OCI-LY7 (cell line): ENCODE data around the gene PIM3. TPM values are rescaled to one million over a fixed set of nuclear protein-coding genes. Genes with fewer than 3 reads are reported as not detected.

Source experiments
- BruUV-seq: library from RNA; stranded (reverse); fragments of 400-500 nt; replicated peaks from 2 replicates; lab custom pipeline; 2021; lab: Mats Ljungman, UMichigan
- CTCF ChIA-PET: fragments of 300-600 bp; sonication (Branson Sonifier 250); formaldehyde crosslinking; loops from one replicate; lab custom pipeline; 2022; ENCODE audit warnings: antibody characterized with exemption; ENCODE audit not compliant: unreplicated experiment; lab: Charles Lee
- POLR2A ChIA-PET: fragments of 300-600 bp; sonication (Branson Sonifier 250); formaldehyde crosslinking; loops from one replicate; lab custom pipeline; 2022; ENCODE audit warnings: antibody characterized with exemption; lab: Charles Lee
- DNase-seq: peaks from one replicate; pipeline ENCODE4 v3.0.0-alpha.2; 2015; ENCODE audit warnings: low spot score
- H2AFZ ChIP-seq: fragments of 200-600 bp; sonication (generic), shearing (Covaris generic); 2 replicates; pipeline ENCODE4 v1.6.1; 2014; ENCODE audit warnings: mild to moderate bottlenecking, antibody characterized with exemption, low read length, moderate library complexity
- H3K27ac ChIP-seq: fragments of 200-600 bp; sonication (generic); 2 replicates; pipeline ENCODE4 v1.5.1; 2014; ENCODE audit warnings: mixed run types, low read depth, mild to moderate bottlenecking, moderate library complexity, low read length, inconsistent platforms; ENCODE audit not compliant: poor library complexity, severe bottlenecking
- H3K36me3 ChIP-seq: fragments of 200-600 bp; sonication (generic); 2 replicates; pipeline ENCODE4 v1.6.1; 2014; ENCODE audit warnings: mild to moderate bottlenecking, antibody characterized with exemption, low read length, moderate library complexity, mixed read lengths; ENCODE audit not compliant: insufficient read depth
- H3K4me1 ChIP-seq: fragments of 200-600 bp; sonication (generic); 2 replicates; pipeline ENCODE4 v1.5.1; 2014; ENCODE audit warnings: mild to moderate bottlenecking, low read length; ENCODE audit not compliant: insufficient read depth, poor library complexity, severe bottlenecking
- H3K4me2 ChIP-seq: fragments of 200-600 bp; sonication (generic); 2 replicates; pipeline ENCODE4 v1.6.1; 2014; ENCODE audit warnings: mild to moderate bottlenecking, low read length
- H3K4me3 ChIP-seq: fragments of 200-600 bp; sonication (generic); 2 replicates; pipeline ENCODE4 v1.5.1; 2014; ENCODE audit warnings: mild to moderate bottlenecking, low read depth, low read length; ENCODE audit not compliant: poor library complexity, severe bottlenecking
- H3K79me2 ChIP-seq: fragments of 200-600 bp; sonication (generic); 2 replicates; pipeline ENCODE4 v1.6.1; 2016; ENCODE audit warnings: low read depth, mild to moderate bottlenecking, low read length, moderate library complexity, mixed read lengths; ENCODE audit not compliant: insufficient read depth
- H3K9me2 ChIP-seq: fragments of 200-600 bp; sonication (generic); 2 replicates; pipeline ENCODE4 v1.6.1; 2016; ENCODE audit warnings: mild to moderate bottlenecking, low read length, mixed read lengths; ENCODE audit not compliant: insufficient read depth
- H3K9me3 ChIP-seq: fragments of 200-600 bp; sonication (generic); 2 replicates; pipeline ENCODE4 v1.6.1; 2014; ENCODE audit warnings: mild to moderate bottlenecking, mixed run types, low read length, mixed read lengths
- H4K20me1 ChIP-seq: fragments of 200-600 bp; sonication (generic); 2 replicates; pipeline ENCODE4 v1.6.1; 2014; ENCODE audit warnings: mild to moderate bottlenecking, antibody characterized with exemption, low read length, moderate library complexity, mixed read lengths; ENCODE audit not compliant: insufficient read depth
- EZH2phosphoT487 ChIP-seq: fragments of 200-600 bp; sonication (generic); IDR thresholded peaks from 2 replicates; pipeline ENCODE4 v1.6.1; 2018; ENCODE audit warnings: low read depth, borderline replicate concordance, mild to moderate bottlenecking, mixed run types, antibody characterized with exemption, low read length, moderate library complexity, mixed read lengths
- intact Hi-C: fragments of 100-400 bp; cut with micrococcal nuclease; formaldehyde crosslinking; loops from one replicate; pipeline ENCODE4 v1.10.0; 2022; ENCODE audit not compliant: unreplicated experiment
- total RNA-seq, 2 experiments: library from RNA; depleted of rRNA in 1 of 2; stranded (reverse); fragments of >200 nt in 1 of 2; shearing (Covaris generic) in 1 of 2; gene quantifications; 2 replicates each; pipeline ENCODE4 v1.2.3, GENCODE V29; 2014 to 2022
- TF ChIP-seq, protein P1 (sequence below): fragments of 200-600 bp; sonication (generic); conservative IDR thresholded peaks from 2 replicates; pipeline ENCODE4 v1.5.1; 2014; ENCODE audit warnings: mild to moderate bottlenecking, antibody characterized with exemption, low read length, moderate library complexity, mixed read lengths

PIM3 gene
- total RNA-seq, 2 experiments from 2014 or later = 60.5 to 81.7 TPM

DNA sequence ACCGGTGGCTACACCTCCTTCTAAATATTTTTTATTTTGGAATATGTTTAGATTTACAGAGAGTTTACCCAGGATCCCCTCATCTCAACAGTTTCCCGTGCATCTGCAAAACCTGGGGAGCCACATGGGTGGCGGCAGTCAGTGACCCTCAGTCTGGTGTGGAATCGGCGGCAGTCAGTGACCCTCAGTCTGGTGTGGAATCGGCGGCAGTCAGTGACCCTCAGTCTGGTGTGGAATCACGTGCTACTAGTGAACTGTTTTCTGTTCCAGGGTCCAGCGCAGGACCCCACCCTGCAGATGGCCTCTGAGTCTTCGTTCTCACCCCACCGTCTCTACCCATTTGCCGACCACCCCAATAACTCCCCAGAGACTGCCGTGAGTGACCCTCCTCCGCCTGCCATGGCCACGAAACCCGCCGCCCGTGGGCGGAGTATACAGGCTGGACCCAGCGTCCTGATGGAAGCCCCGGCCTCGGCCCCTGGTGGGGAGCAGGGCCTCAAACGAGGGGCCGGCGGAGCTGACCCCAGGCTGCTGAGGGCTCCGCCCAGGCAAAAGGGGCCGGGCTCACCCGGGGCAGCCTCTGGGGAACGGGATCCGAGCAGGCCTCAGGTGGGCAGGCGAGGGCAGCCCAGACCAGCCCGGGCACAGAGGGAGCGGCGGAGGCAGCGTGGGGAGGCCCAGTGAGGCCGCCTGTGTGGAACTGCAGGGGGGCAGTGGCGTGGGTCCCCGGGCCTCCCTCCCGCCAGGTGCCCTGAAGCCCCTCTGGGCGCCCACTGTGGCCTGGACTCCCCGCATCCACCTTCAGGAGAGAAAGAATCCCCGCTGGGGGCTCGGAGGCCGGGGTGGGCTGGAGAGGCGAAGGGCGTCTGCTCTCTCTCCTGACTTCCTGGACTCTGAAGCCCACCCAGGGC, 49.4 kb downstream of the PIM3 start:
- Histone ChIP-seq H3K36me3 (no peaks in the 10 kb centered on the region), H2AFZ (no peak overlapping the region), H3K4me2 (no peak overlapping the region), H3K9me2 (no peaks in the 10 kb centered on the region), H3K27ac (no peak overlapping the region), H3K9me3 (no peaks in the 10 kb centered on the region), H4K20me1 (no peaks in the 10 kb centered on the region), H3K4me1 (peaks cover 7% of the 10 kb centered on the region), H3K79me2 (no peaks in the 10 kb centered on the region), H3K4me3 (no peak overlapping the region)
- intact Hi-C loops = no loop called here
- DNase-seq = no peak
- no TSS peak for BruUV-seq
- ChIA-PET POLR2A (no interaction called here), CTCF (no interaction called here)
- TF ChIP-seq, protein P1, sequence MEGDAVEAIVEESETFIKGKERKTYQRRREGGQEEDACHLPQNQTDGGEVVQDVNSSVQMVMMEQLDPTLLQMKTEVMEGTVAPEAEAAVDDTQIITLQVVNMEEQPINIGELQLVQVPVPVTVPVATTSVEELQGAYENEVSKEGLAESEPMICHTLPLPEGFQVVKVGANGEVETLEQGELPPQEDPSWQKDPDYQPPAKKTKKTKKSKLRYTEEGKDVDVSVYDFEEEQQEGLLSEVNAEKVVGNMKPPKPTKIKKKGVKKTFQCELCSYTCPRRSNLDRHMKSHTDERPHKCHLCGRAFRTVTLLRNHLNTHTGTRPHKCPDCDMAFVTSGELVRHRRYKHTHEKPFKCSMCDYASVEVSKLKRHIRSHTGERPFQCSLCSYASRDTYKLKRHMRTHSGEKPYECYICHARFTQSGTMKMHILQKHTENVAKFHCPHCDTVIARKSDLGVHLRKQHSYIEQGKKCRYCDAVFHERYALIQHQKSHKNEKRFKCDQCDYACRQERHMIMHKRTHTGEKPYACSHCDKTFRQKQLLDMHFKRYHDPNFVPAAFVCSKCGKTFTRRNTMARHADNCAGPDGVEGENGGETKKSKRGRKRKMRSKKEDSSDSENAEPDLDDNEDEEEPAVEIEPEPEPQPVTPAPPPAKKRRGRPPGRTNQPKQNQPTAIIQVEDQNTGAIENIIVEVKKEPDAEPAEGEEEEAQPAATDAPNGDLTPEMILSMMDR = no peak
- no peak for TF ChIP-seq EZH2phosphoT487

DNA sequence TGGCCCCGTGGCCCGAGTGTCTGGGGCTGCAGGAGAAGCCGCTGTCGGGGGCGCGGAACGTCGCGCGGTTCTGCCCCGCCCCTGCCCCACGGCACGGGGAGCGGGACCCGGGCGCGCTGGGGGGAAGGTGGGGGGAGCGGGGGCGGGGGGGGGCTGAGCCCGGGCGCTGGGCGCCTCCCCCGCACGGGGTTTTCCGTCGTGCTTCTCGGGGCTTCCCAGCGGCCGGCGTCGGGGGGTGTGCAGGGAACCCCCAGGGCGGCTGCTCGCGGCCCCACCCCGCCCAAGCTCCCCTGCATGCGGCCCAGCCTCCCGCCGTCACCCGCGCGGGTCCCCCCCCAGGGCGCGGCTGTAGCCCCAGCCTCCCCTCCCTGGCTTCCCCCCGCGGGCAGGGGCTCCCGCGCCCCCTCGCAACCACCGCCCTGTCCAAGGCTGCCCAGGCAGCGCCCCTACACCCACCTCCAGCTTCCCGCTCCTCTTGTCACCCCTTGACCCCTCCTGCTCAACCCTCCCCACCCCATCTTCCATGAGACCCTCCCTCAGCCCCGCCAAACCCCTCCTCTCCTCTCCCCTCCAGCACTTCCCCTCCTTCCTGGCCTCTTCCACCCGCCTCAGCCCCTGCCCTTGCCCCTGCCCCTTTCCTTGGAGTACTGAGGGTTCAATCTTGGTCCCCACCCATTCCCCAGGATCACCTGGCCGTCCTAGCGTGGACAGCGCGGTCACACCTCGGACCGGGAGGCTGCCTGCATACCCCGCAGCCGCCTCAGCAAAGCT, 50.3 kb downstream of the PIM3 start:
- H3K79me2 ChIP-seq = no peaks in the 10 kb centered on the region
- peaks cover 7% of the 10 kb centered on the region for H3K4me1 ChIP-seq
- intact Hi-C loops = no loop called here
- no peak overlapping the region for H3K4me2 ChIP-seq
- TF ChIP-seq, protein P1 = no peak
- TF ChIP-seq EZH2phosphoT487 = no peak
- no peak for DNase-seq
- no peaks in the 10 kb centered on the region for H3K36me3 ChIP-seq
- no peak overlapping the region for H3K27ac ChIP-seq
- CTCF ChIA-PET = no interaction called here
- H3K9me2 ChIP-seq = no peaks in the 10 kb centered on the region
- no TSS peak for BruUV-seq
- H3K9me3 ChIP-seq = no peaks in the 10 kb centered on the region
- no peaks in the 10 kb centered on the region for H4K20me1 ChIP-seq
- POLR2A ChIA-PET = no interaction called here
- H2AFZ ChIP-seq = no peak overlapping the region
- no peak overlapping the region for H3K4me3 ChIP-seq
